HG03575 (cell line): ENCODE measurements around the gene CPAMD8.

Experiments
- ATAC-seq: cut with Tn5 transposase; IDR thresholded peaks from one replicate; pipeline ENCODE4 v1.9.1; 2021; ENCODE audit not compliant: unreplicated experiment, insufficient number of reproducible peaks, low FRiP score; ENCODE audit errors: extremely low read depth

Gene CPAMD8

DNA sequence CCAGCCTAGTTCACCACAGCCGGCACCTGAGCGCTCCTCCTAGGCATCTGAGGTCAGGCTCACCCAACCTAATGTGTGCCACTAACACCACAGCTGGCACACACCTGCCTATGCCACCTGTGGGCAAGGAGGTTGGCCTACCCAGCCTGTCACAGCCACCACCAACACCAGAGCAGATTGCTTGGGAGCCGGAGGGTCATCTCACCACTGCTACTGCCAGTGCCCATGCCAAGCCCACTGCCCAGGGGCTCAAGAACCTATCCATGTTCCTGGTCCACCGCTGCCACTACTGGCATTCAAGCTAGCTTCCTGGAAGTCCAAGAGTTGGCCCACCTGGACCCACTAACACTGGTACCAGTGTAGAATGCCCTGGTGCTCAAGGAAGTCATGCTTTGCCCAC lies 95.3 kb downstream of the CPAMD8 start:
- ATAC-seq = no peak

DNA sequence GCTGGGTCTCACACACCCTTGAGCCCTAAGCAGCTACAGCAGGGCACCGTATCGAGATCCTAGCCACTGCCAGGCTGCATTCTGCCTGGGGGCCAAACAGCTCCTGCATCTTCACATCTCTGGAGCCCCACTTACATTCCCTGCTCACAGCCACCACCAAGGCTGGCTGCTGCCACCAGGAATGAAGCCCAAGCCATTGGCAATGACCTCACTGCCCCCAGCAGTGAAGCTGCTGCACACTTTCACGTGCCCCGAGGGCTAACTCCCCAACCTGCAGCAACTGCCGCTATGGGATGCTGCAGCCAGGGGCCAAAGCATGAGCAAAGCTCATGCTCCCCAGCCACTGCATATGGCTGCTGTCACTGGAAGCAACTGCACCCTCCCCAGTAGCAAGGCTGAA lies 95.9 kb downstream of the CPAMD8 start:
- ATAC-seq = no peak

DNA sequence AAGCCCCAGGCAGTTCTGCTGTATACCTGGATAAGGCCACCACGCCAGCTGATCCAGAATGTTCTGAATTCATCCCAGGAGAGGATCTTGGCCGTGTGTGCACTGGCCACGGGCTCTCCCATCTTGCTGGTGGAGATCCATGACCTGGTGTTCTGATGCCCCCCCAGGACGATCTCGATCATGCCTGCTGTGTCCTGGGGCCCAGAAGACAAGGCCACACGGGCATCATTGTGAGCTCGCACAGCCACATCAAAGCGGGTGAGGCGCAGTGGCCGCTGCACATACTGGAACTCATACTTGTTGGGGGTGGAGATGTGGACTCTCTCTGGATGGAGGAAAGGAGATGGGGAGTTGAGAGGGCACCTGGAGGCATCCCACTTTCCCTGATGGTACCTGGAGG lies 97.7 kb downstream of the CPAMD8 start:
- no peak for ATAC-seq

DNA sequence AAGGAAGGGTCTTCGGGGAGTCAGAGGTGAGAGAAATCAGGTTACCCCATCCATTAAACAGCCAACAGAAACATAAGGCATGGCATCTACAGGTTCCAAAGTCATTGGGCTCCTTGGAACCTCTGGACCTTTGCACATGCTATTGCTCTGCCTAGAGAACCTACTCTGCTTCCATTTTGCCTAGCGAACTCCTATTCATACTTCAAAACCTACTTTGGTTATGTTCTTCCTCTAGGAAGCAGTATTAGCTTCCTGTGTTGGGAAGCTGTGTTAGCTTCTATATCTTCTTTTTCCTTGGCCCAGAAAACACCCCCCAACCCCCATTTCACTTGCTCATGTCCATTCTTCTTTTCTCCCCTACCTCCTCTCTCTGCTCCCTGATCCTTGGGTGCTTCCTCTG lies 98.3 kb downstream of the CPAMD8 start:
- no peak for ATAC-seq

DNA sequence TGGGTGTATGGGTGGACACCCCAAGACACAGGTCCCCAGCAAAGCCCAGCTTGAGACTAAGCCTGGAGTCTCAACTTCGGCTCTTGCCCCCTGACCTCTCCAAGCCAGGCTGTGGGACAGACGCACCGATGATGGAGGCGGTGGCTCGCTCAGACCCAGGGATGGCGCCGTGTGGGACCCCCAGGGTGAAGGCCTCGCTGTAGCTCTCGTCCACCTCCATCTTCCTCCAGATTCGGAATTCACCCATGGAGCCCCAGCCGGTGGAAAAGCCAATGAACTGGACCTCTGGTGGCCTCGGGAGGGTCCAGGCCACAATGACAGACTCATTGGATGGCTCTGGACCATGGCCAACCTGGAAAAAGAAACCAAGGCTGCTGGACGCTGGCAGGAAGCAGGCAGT lies 98.7 kb downstream of the CPAMD8 start:
- ATAC-seq = no peak

DNA sequence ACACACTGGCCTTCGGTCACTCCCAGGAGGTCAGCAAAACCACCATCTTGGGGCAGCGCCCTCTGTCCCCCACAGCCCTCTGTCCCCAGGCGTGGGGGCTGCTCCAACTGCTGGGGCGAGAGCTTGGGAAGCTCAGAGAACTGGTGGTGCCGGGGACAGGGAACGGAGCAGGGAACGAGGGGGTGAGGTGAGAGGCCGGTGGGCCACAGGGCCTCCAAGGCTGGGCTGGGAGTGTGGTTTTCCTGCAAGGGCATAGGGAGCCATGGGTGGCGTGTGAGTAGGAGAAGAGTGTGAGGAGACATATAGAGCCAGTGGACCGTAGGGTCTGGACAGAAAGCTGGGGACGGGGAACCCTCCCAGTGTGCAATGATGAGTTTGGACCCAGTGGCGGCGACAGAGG lies 103.7 kb downstream of the CPAMD8 start:
- ATAC-seq = no peak

DNA sequence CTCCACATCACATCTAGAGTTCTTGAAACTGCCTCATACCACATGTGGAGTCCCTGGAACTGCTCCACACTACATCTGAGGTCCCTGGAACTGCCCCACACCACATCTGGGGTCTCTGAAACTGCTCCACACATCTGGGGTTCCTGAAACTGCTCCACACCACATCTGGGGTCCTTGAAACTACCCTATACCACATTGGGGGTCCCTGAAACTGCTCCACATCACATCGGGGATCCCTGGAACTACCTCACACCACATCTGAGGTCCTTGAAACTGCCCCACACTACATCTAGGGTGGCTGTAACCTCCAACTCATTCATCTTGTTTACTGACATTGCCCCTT lies 104.0 kb downstream of the CPAMD8 start:
- no peak for ATAC-seq

DNA sequence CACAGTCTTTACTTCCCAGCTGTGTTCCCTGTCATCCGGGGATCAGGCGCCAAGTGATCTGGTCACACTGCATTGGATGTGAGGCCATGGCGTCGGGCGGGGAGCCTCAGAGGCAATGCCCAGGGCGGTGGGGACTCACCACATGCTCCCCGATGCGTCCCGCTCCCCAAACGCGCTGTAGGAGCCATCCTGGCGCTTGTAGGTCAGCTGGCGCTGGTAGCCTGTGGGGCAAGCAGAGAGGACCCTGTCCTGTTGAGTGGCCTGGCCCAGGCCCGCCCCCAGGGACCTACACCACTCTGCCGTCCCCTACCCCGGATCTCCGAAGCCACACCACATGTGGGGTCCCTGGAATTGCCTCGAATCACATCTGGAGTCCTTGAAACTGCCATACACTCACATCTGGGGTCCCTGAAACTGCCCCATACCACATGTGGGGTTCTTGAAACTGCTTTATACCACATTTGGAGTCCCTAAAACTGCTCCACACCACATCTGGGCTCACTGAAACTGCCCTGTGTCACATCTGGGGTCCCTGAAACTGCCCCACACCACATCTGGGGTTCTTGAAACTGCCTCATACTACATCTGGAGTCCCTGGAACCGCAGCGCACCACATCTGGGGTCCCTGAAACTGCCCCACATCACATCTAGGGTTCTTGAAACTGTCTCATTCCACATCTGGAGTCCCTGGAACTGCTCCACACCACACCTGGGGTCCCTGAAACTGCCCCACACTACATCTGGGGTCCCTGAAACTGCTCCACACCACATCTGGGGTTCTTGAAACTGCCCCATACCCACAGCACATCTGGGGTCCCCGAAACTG lies 104.6 kb downstream of the CPAMD8 start:
- no peak for ATAC-seq

DNA sequence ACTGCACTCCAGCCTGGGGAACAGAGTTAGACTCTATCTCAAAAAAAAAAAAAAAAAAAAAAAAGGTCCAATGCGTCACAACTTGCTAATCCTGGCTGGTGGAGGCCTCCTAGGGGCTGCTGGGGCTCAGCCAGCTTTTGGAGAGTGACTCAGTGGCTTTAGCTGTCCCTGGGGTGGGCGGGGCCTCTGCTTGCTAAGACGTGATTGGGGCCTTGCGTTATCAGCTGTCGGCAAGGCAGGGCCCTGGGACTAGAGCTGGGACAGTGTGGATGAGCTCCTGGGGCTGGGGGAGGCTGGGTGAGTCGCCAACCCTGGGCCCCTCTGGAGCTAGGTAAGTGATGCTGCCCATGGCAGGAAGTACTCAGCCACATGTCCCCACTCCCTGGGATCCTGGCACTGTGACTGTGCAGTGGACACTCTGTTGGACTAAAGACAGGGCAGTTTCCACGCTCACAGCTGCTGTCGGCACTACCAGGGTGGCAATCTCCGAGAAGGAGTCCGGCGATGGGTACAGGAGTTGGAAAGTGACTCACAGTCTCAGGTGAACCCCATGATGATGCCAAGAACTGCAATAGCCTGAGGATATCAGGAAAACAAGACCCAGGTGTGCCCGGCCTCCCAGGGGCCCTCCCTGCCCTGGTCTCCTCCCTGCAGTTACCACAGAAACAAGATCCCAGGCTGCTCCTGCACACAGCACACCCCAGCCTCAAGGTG lies 105.6 kb downstream of the CPAMD8 start:
- no peak for ATAC-seq

DNA sequence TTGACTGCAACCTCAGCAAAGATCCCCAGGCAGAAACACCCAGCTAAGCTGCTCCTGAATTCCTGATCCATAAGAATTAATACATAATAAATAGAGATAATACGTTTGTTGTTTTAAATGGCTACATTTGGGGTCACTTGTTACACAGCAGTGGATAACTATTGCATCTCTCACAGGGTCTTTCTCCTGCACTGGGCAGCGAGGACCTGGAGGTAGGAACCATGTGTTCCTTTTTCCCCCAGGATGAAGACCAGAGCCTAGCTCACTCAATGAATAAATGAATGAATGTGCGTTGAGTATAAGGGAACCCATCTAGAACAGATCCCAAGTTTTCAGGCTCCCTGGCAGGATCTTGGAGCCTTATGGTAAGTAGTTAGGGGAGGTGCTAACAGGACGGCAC lies 107.1 kb downstream of the CPAMD8 start:
- ATAC-seq = no peak

DNA sequence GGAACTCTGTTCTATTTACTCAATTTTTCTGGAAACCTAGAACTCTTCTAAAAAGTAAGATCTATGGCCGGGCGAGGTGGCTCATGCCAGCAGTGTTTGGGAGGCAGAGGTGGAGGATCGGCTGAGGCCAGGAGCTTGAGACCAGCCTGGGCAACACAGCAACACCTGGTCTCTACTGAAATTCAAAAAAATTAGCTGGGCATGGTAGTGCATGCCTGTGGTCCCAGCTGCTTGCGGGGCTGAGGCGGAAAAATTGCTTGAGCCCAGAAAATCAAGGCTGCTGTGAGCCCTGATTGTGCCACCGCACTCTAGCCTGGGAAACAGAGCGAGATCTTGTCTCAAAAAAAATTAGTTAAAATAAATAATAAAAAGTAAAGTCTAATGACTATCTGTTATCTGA lies 109.2 kb downstream of the CPAMD8 start:
- ATAC-seq = no peak

DNA sequence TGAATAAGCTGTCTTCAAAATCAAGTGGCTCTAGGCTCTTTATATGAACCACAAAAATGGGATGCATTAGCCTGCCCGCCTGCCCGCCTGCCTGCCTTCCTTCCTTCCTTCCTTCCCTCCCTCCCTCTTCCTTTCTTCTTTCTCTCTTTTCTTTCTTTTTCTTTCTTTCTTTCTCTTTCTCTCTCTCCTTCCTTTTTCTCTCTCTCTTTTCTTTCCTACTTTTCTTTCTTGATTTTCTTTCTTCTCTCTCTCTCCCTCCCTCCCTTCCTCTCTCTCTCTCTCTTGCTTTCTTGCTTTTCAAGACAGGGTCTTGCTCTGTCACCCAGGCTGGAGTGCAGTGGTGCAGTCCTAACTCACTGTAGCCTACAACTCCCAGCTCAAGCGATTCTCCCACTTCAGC lies 110.9 kb downstream of the CPAMD8 start:
- ATAC-seq = no peak

DNA sequence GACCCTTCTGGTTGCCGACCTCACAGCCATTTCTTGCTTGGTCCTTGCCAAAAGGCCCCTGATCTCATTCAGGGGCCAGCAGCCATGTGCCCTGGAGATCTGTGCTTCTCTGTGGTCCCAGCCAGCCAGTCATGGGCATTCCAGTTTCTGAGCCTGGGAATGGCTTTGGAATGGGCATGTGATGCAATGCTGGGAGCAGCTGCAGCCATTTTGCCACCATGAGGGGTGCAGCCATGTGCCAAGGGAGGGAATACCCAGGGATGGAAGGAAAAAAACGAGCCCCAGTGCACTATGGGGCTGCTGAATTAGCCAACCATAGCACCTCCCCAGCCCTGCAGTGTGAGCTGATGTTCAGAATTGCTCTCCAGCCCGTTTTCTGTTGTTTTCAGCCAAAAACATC lies 111.5 kb downstream of the CPAMD8 start:
- no peak for ATAC-seq

DNA sequence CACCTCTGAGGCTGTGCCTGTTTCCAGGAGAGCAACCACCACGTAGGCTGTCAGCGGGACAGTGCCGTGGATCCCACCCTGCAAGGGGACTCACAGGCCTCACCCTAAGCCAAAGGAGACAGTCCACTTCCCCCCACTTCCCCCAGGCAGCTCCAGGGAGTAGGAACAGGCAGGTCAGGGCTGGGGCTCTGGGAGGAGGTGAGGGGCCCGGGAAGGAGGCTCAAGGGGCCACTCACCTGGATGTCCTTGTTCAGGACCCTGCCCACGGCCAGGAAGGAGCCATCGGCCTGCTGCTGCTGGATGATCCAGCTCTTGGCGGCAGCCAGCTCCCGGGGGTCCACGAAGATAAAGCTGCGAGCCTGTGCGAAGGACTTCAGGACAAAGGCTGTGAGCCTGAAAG lies 112.2 kb downstream of the CPAMD8 start:
- no peak for ATAC-seq

DNA sequence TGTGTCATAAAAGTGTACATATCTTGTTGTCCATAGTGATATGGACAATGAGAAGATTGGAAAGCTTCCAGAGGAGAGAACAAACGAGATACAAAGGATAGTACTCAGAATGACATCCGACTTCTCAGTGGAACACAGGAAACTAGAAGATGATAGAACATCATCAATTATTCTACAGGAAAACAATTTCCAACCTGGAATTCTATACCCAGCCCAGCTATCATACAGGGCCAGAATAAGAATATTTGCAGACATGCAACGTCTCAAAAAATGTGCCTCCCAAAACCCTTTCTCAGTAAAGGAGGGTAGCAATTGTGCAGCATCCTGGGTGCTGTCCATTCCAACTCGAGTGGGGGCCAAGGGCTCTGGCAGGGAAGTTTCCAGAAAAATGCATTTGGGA lies 113.8 kb downstream of the CPAMD8 start:
- ATAC-seq = no peak

DNA sequence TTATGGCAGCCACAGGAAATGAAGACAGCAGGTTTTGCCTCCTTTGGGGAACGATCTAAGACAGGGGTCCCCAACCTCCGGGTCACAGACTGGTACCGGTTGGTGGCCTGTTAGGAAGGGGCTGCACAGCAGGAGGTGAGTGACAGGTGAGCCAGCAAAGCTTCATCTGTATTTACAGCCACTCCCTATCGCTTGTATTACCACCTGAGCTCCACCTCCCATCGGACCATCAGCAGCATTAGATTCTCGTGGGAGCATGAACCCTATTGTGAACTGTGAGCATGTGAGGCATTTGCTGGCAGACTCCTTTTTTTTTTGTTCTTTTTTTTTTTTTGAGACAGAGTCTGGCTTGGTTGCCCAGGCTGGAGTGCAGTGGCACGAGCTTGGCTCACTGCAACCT lies 115.6 kb downstream of the CPAMD8 start:
- no peak for ATAC-seq

DNA sequence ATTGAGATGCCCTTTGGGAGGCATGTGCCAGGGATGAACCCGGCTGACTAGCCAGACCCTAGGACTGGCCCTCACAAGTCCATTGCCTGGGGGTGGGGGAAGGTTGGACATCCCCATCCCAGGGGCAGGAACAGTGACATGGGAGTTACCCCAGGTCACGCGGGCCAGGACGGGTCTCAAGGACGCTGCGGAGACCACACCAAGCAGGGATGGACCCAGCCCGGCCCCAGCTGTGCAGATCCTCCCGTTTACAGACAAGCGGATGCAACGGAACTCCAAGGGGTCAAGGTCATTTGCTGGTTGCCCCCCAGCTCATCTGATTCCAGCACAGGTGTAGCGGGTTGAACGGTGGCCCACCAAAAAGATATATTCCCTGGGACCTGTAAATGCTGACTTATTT lies 117.9 kb downstream of the CPAMD8 start:
- no peak for ATAC-seq

DNA sequence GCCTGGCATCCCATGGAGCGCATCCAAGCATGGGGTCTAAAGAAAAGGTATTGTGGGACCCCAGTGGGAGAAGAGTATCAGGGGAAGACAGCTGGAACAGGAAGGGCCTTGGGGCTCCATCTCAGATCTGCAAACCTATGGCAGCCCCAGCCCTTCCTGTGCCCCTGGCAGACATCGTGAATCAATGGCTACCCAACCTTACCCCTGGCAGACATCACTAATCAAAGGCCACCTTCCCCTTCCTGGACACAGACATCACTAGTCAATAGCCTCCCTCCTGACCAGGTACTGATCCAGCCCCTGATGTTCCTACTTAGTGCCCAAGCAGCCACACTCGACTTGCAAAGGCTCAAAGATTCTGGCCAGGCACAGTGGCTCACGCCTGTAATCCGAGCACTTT lies 122.0 kb downstream of the CPAMD8 start:
- no peak for ATAC-seq

DNA sequence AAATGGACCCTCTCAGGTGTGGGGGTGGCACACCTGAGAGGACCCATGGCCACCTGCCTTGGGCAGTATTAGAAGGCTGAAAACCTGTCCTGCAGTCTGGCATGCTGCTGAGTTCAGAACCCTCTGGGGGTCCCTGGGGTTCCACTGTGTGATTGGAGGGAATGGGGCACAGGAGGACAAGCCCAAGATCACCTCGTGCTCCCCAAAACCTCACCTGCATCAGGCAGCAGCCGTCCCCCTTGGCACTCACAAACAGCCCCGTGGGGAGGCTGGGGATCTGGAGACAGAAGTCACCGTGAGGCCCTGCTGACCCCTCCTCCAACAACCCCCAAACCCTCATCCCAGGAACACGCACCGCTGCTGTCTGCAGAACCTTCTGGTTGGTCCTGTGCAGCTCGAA lies 123.3 kb downstream of the CPAMD8 start:
- no peak for ATAC-seq

DNA sequence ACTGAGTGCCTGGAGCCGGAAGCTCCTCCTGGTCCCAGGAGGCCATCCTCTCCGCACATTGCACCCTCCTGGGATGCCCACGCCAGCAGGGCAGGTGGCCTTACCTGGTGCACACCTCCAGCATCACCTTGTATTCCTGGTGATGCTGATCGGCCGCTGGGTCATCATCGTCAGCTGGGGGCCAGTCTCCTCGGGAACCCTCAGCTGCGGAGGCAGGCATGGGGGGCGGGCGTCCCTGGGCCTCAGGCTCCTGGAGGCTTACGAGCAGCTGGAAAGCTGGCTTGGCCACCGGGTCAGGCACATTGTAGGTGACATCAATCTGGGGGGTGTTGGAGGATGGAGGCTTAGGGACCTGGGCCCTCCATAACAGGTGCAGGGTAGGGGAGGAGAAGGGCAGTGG lies 124.1 kb downstream of the CPAMD8 start:
- no peak for ATAC-seq
